Measurements from ENCODE around the gene DLG2.

The DLG2 gene

DNA sequence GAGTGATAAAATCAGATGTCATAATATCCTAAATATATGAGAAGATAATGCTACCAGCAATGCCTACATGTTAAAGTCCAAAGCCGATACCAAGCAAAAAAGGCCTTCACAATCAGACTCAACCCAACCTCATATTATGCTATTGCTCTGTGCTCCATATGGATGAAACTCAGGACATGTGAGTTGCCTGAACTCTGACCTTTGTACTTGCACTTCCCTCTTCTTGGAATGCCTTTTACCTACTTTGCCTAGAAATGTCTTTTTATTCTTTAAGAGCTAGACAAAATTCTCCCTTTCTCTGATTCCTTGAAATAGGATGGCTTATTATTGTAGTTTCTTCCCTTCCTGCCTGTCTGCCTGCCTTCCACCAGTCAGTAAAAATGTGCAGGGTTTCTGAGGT, 1386.3 kb downstream of the DLG2 start:
- TF ChIP-seq NFIC (IDR thresholded peaks at IDR 0.05) (no peak), EP300 (IDR thresholded peaks at IDR 0.05; ENCODE audit: borderline replicate concordance) (no peak), TEAD4 (IDR thresholded peaks at IDR 0.05) (no peak), TCF12 (IDR thresholded peaks at IDR 0.05; ENCODE audit: low read depth) (no peak)

DNA sequence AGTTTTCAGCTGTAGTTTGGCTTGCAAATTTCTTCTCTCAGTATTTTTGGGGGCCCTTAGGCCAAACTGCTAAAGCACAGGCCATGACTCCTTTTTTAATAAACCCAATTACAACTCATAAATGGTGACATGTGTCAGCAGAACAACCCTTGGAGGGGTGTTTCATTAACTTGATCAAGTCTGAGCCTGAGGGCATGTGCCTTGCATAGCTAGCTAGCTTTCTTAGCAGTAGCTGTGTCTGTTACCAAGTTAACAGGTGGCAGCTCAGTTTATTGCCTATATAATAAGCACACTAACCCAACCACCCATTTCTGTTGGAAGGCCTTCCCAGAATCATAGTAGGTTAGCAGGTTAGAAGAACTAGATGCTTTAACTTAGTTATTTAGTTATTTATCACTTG, 1390.7 kb downstream of the DLG2 start:
- TF ChIP-seq TCF12 (IDR thresholded peaks at IDR 0.05; ENCODE audit: low read depth): no peak
- no peak for TF ChIP-seq TEAD4 (IDR thresholded peaks at IDR 0.05)
- no peak for TF ChIP-seq REST (IDR thresholded peaks at IDR 0.05; ENCODE audit: low read depth)
- TF ChIP-seq, protein P1, sequence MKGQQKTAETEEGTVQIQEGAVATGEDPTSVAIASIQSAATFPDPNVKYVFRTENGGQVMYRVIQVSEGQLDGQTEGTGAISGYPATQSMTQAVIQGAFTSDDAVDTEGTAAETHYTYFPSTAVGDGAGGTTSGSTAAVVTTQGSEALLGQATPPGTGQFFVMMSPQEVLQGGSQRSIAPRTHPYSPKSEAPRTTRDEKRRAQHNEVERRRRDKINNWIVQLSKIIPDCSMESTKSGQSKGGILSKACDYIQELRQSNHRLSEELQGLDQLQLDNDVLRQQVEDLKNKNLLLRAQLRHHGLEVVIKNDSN (IDR thresholded peaks at IDR 0.05): no peak

GRCh38 chr11:84234462-84235202, 1392.5 kb downstream of the DLG2 start:
- no peak for TF ChIP-seq EGR1 (IDR thresholded peaks at IDR 0.05)
- TF ChIP-seq TAF1 (IDR thresholded peaks at IDR 0.05; ENCODE audit: low read depth): no peak
- no peak for TF ChIP-seq RAD21 (IDR thresholded peaks at IDR 0.05; ENCODE audit: low read depth)
- no peak for TF ChIP-seq TEAD4 (IDR thresholded peaks at IDR 0.05)
- TF ChIP-seq, protein P1 (IDR thresholded peaks at IDR 0.05): no peak
- TF ChIP-seq ZBTB7A (IDR thresholded peaks at IDR 0.05; ENCODE audit: low read depth): no peak
- TF ChIP-seq FOXM1 (IDR thresholded peaks at IDR 0.05; ENCODE audit: borderline replicate concordance, low read depth): no peak
- no peak for TF ChIP-seq YY1 (IDR thresholded peaks at IDR 0.05; ENCODE audit: low read depth)
- TF ChIP-seq MAX (IDR thresholded peaks at IDR 0.05): no peak
- TF ChIP-seq EP300 (IDR thresholded peaks at IDR 0.05; ENCODE audit: borderline replicate concordance): no peak
- no peak for TF ChIP-seq CREB1 (IDR thresholded peaks at IDR 0.05; ENCODE audit: low read depth)
- no peak for TF ChIP-seq CEBPB (IDR thresholded peaks at IDR 0.05)

DNA sequence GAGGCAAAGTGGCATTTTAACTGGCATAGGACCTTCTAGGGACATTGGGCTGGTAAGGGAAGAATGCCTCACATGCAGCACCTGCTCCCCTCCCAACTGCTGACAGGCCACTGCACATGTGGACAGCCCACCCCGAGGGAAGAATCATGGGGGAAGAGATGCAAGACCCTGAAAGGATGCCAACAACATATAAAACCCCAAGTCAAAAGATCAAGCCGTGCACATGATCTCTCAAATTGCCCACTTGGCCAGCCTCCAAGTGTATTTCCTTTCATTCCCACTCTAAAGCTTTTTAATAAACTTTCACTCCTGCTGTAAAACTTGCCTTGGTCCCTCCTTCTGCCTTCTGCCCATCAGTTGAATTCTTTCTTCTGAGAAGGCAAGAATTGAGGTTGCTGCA, 1393.1 kb downstream of the DLG2 start:
- TF ChIP-seq, protein P1 (IDR thresholded peaks at IDR 0.05): no peak
- no peak for TF ChIP-seq TCF12 (IDR thresholded peaks at IDR 0.05; ENCODE audit: low read depth)
- TF ChIP-seq TEAD4 (IDR thresholded peaks at IDR 0.05): no peak
- no peak for TF ChIP-seq TAF1 (IDR thresholded peaks at IDR 0.05; ENCODE audit: low read depth)
- no peak for TF ChIP-seq ZBTB7A (IDR thresholded peaks at IDR 0.05; ENCODE audit: low read depth)

DNA sequence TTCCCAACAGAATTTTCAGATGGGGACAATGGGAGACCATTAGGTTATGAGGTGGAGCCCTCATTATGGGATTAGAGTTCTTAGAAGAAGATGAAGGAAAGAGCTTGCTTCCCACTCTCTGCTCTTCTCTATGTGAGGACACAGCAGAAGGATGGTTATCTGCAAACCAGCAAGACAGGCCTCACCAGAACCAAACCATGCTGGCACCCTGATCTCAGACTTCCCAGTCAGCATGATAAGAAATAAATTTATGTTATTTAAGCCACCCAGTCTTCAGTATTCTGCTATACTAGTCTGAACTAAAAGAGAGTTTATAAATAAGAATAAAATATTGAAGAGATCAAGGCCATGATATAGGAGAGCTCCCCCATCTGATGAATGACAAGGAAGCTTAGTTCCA, 1394.6 kb downstream of the DLG2 start:
- TF ChIP-seq EGR1 (IDR thresholded peaks at IDR 0.05): no peak
- TF ChIP-seq CREB1 (IDR thresholded peaks at IDR 0.05; ENCODE audit: low read depth): no peak
- no peak for TF ChIP-seq CEBPB (IDR thresholded peaks at IDR 0.05)
- no peak for TF ChIP-seq NFIC (IDR thresholded peaks at IDR 0.05)
- TF ChIP-seq YY1 (IDR thresholded peaks at IDR 0.05; ENCODE audit: low read depth): no peak
- TF ChIP-seq TCF12 (IDR thresholded peaks at IDR 0.05; ENCODE audit: low read depth): no peak
- TF ChIP-seq RAD21 (IDR thresholded peaks at IDR 0.05; ENCODE audit: low read depth): no peak
- TF ChIP-seq ZBTB7A (IDR thresholded peaks at IDR 0.05; ENCODE audit: low read depth): no peak
- no peak for TF ChIP-seq TAF1 (IDR thresholded peaks at IDR 0.05; ENCODE audit: low read depth)
- no peak for TF ChIP-seq TEAD4 (IDR thresholded peaks at IDR 0.05)
- TF ChIP-seq MAX (IDR thresholded peaks at IDR 0.05): no peak
- TF ChIP-seq REST (IDR thresholded peaks at IDR 0.05; ENCODE audit: low read depth): no peak
- TF ChIP-seq, protein P1 (IDR thresholded peaks at IDR 0.05): no peak
- TF ChIP-seq EP300 (IDR thresholded peaks at IDR 0.05; ENCODE audit: borderline replicate concordance): no peak
- no peak for TF ChIP-seq FOXM1 (IDR thresholded peaks at IDR 0.05; ENCODE audit: borderline replicate concordance, low read depth)
